ENCODE measurements around the gene PRR22.
"Not testable (repeated sequence)": the region's sequence is repeated elsewhere in the genome, so short reads cannot be mapped to it uniquely, and the experiment has no call there.

PRR22 gene

DNA sequence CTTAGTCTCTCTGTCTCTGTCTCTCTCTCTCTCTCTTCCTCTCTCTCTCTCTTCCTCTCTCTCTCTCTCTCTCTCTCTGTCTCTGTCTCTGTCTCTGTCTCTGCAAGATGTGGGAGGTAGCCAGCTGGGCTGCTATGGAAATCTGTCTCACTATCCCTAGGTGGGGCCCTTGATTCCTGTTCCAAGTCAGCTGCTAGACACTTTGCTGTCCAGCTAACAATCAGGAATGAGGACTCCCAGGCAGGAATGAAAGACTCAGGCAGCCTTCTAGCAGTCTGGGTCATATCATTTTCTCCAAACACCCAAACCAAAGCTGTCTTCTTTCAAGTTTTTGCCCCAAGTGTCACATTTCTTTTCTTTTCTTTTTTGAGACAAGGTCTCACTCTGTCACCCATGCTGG lies 40.9 kb downstream of the PRR22 start:
- DNase-seq = no peak

DNA sequence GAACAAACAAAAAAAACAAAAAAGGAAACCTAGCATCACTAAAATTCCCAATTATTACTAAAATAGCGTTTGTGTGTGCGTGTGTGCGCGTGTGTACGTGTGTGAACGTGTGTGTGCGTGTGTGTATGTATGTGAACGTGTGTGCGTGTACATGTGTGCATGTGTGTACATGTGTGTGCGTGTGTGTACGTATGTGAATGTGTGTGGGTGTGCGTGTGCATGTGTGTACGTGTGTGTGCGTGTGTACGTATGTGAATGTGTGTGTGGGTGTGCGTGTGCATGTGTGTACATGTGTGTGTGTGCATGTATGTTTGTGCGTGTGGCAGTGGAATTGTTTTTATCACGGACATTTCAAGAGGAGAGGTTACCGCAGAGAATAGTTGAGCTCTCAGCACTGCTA lies 42.5 kb downstream of the PRR22 start:
- DNase-seq = no peak

DNA sequence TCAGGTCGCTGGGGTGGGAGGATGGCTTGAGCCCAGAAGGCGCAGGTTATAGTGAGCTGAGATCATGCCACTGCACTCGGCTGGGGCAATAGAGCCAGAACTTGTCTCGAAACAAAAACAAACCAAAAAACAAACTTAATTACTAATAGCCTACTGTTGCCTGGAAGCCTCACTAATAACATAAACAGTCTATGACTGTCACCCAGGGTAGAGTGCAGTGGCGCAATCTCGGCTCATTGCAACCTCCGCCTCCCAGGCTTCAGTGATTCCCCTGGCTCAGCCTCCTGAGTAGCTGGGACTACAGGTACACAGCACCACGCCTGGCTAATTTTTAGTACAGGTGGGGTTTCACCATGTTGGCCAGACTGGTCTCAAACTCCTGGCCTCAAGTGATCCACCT lies 46.1 kb downstream of the PRR22 start:
- DNase-seq = no peak

DNA sequence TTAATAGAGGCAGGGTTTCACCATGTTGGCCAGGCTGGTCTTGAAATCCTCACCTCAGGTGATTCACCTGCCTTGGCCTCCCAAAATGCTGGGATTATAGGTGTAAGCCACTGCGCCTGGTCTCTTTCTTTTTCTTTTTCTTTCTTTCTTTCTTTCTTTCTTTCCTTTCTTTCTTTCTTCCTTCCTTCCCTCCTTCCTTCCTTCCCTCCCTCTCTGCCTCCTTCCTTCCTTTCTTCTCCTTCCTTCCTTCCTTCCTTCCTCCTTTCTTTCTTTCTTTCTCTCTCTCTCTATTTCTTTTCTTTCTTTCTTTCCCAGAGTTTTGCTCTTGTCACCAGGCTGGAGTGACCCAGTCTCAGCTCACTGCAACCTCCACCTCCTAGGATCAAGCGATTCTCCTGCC lies 51.4 kb downstream of the PRR22 start:
- not testable (repeated sequence) for DNase-seq
